DLD1 (cell line): ENCODE data around the gene ZNFX1.
"Not testable (repeated sequence)": the region's sequence is repeated elsewhere in the genome, so short reads cannot be mapped to it uniquely, and the experiment has no call there.

Source experiments
- in situ Hi-C: cut with HindIII; loops from 2 replicates; pipeline ENCODE4 v1.10.0; 2017; ENCODE audit warnings: low sequenced_read_pairs

ZNFX1 gene

GRCh38 chr20:49216991-49217578, 60.8 kb downstream of the ZNFX1 start:
- in situ Hi-C loops = no loop called here

- in situ Hi-C loops = no loop called here
Measured at GRCh38 chr20:49215232-49215631, 62.6 kb downstream of the ZNFX1 start.

- in situ Hi-C loops = no loop called here
Measured at GRCh38 chr20:49214571-49214970, 63.3 kb downstream of the ZNFX1 start.

- in situ Hi-C loops = no loop called here
Measured at GRCh38 chr20:49210757-49211110, 67.1 kb downstream of the ZNFX1 start.

- in situ Hi-C loops = no loop called here
Measured at GRCh38 chr20:49210101-49210756, 67.6 kb downstream of the ZNFX1 start.

- in situ Hi-C loops = no loop called here
Measured at GRCh38 chr20:49207076-49207475, 70.8 kb downstream of the ZNFX1 start.

GRCh38 chr20:49203746-49204145, 74.1 kb downstream of the ZNFX1 start:
- in situ Hi-C loops = no loop called here

- in situ Hi-C loops = no loop called here
Measured at GRCh38 chr20:49203011-49203410, 74.8 kb downstream of the ZNFX1 start.

GRCh38 chr20:49199729-49200293, 78.0 kb downstream of the ZNFX1 start:
- in situ Hi-C loops = no loop called here

DNA sequence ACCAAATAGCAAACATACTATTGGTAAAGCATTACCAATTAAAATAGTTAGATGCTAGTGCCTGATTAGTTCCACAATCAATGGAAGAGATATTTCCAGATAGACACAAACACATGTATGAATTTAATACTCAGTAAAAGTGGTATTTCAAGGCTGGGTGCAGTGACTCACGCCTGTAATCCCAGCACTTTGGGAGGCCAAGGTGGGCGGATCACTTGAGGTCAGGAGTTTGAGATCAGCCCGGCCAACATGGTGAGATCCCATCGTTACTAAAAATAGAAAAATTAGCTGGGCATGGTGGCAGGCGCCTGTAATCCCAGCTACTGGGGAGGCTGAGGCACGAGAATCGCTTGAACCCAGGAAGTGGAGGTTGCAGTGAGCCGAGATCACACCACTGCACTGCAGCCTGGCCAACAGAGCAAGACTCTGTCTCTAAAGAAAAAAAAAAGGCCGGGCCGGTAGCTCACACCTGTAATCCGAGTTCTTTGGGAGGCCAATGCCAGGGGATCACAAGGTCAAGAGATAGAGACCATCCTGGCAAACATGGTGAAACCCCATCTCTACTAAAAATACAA, 84.8 kb downstream of the ZNFX1 start:
- in situ Hi-C loops = not testable (repeated sequence)
